Lower leg skin (tissue), 3 donors: ENCODE results near the gene INAFM2.

Experiments used
- POLR2A ChIP-seq, 2 donors: fragments of 450-650 bp; IDR thresholded peaks; one replicate each; pipeline ENCODE4 v1.6.1; 2016 to 2017; ENCODE audit warnings: antibody characterized with exemption in 2 of 2, mild to moderate bottlenecking in 1 of 2, moderate library complexity in 1 of 2
- TF ChIP-seq, protein P1 (sequence below), 3 donors: fragments of 450-650 bp; IDR thresholded peaks; one replicate each; pipeline ENCODE4 v1.5.1; 2016; ENCODE audit warnings: antibody characterized with exemption in 3 of 3, mild to moderate bottlenecking in 3 of 3, moderate library complexity in 2 of 3

DNA sequence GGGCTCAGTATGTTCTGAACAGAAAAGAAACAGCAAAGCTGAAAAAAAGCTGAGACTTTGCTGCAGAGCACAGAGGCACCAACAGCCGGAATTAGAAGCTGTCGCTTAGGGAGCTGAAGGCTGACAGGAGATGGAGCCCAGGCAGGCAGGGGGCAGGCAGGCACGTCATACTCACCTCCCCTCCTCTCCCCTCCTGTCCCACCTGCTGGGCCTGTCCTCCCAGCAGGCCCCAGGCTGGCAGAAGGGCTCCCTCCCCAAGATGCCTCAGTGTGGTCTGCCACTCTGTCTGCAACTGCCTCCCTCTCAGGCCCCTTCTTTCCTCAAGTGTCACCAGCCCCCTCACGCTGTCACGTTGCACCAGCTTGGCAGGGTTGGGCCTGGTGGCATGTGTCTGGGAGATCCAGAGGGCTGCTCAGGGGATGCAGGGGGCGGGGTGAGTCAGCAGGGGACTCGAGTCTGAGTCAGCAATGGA lies 37.4 kb upstream of the INAFM2 start:
- TF ChIP-seq, protein P1, sequence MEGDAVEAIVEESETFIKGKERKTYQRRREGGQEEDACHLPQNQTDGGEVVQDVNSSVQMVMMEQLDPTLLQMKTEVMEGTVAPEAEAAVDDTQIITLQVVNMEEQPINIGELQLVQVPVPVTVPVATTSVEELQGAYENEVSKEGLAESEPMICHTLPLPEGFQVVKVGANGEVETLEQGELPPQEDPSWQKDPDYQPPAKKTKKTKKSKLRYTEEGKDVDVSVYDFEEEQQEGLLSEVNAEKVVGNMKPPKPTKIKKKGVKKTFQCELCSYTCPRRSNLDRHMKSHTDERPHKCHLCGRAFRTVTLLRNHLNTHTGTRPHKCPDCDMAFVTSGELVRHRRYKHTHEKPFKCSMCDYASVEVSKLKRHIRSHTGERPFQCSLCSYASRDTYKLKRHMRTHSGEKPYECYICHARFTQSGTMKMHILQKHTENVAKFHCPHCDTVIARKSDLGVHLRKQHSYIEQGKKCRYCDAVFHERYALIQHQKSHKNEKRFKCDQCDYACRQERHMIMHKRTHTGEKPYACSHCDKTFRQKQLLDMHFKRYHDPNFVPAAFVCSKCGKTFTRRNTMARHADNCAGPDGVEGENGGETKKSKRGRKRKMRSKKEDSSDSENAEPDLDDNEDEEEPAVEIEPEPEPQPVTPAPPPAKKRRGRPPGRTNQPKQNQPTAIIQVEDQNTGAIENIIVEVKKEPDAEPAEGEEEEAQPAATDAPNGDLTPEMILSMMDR (IDR thresholded peaks at IDR 0.05): no peak
- no peak for TF ChIP-seq POLR2A (IDR thresholded peaks at IDR 0.05)
